Gastrocnemius medialis (tissue), 4 donors: ENCODE measurements around the gene COL4A6.

Experiments used
- POLR2A ChIP-seq, 2 donors: fragments of 450-650 bp; IDR thresholded peaks; one replicate each; pipeline ENCODE4 v1.6.1; 2017; ENCODE audit warnings: antibody characterized with exemption in 2 of 2, mild to moderate bottlenecking in 2 of 2, moderate library complexity in 2 of 2
- TF ChIP-seq, protein P1 (sequence below), 5 experiments: fragments of 450-650 bp in 3 of 5; fragments of 200-600 bp in 2 of 5; sonication (generic) in 2 of 5; IDR thresholded peaks in 4 of 5; conservative IDR thresholded peaks in 1 of 5; 1 replicate in 4 of 5; 2 replicates in 1 of 5; pipeline ENCODE4 v1.5.1; 2016 to 2019; ENCODE audit warnings: antibody characterized with exemption in 5 of 5, mild to moderate bottlenecking in 3 of 5, moderate library complexity in 3 of 5

DNA sequence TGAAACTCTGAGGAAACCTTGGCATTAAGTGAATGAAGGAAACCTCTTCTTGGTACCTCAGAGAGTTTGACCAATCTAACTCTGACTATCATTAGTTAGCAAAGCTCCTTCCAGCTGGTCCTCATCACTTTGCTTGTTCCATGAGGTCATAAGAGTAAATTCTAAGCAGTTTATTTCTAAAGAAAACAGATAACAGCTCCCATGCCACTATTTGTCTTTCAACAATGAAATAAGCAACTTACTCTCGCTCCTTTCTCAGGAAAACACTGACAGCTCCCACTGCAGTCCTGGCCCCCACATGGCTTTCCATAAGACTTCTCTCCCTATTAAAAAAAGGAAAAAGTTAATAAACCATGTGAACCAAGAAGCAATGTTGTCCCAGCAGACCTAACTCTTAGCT is 127.7 kb downstream of the COL4A6 start:
- TF ChIP-seq, protein P1, sequence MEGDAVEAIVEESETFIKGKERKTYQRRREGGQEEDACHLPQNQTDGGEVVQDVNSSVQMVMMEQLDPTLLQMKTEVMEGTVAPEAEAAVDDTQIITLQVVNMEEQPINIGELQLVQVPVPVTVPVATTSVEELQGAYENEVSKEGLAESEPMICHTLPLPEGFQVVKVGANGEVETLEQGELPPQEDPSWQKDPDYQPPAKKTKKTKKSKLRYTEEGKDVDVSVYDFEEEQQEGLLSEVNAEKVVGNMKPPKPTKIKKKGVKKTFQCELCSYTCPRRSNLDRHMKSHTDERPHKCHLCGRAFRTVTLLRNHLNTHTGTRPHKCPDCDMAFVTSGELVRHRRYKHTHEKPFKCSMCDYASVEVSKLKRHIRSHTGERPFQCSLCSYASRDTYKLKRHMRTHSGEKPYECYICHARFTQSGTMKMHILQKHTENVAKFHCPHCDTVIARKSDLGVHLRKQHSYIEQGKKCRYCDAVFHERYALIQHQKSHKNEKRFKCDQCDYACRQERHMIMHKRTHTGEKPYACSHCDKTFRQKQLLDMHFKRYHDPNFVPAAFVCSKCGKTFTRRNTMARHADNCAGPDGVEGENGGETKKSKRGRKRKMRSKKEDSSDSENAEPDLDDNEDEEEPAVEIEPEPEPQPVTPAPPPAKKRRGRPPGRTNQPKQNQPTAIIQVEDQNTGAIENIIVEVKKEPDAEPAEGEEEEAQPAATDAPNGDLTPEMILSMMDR (IDR thresholded peaks at IDR 0.05 in 4 of 5, conservative IDR thresholded peaks at IDR 0.05 in 1 of 5), result no peak
- no peak for TF ChIP-seq POLR2A (IDR thresholded peaks at IDR 0.05)
